Lower leg skin (tissue), 4 donors: ENCODE measurements around the gene KLF5. TPM values are rescaled to one million over a fixed set of nuclear protein-coding genes. Genes with fewer than 3 reads are reported as not detected.

Experiments
- DNase-seq, 2 donors: peaks; one replicate each; pipeline ENCODE4 v3.0.0-alpha.2; 2019; ENCODE audit warnings: low spot score in 2 of 2
- H3K4me3 ChIP-seq: fragments of 200-600 bp; sonication (generic); 2 replicates; pipeline ENCODE4 v1.5.1; 2017; ENCODE audit warnings: mild to moderate bottlenecking, low read depth; ENCODE audit not compliant: poor library complexity, severe bottlenecking
- CTCF ChIP-seq, 3 donors: fragments of 450-650 bp; IDR thresholded peaks; one replicate each; pipeline ENCODE4 v1.5.1; 2016; ENCODE audit warnings: antibody characterized with exemption in 3 of 3, mild to moderate bottlenecking in 3 of 3, moderate library complexity in 2 of 3
- POLR2A ChIP-seq, 2 donors: fragments of 450-650 bp; IDR thresholded peaks; one replicate each; pipeline ENCODE4 v1.6.1; 2016 to 2017; ENCODE audit warnings: antibody characterized with exemption in 2 of 2, mild to moderate bottlenecking in 1 of 2, moderate library complexity in 1 of 2
- WGBS, 2 donors: methylation state at CpG; one replicate each; pipeline ENCODE4 v1.1.5; 2018; 5-methylcytosine and 5-hydroxymethylcytosine counted together
- intact Hi-C: fragments of 100-400 bp; cut with DNase I; formaldehyde crosslinking; loops from one replicate; pipeline ENCODE4 v1.15.0; 2023; ENCODE audit warnings: low total_unique reads
- total RNA-seq, 4 donors: library from RNA; depleted of rRNA; stranded (reverse); fragments of >200 nt; gene quantifications; one replicate each; pipeline ENCODE4 v1.1.0, GENCODE V29; 2016

The KLF5 gene
- total RNA-seq, 4 donors from 2014 or later: 244 to 544 (median 359) TPM

GRCh38 chr13:73109288-73109899 is 50.6 kb downstream of the KLF5 start:
- 92 to 93% methylated on average over 11 of the region's 11 CpGs for WGBS, 2 donors
- intact Hi-C loops: no loop called here
- H3K4me3 ChIP-seq: no peak overlapping the region
- no peak for DNase-seq
- no peak for TF ChIP-seq CTCF (IDR thresholded peaks at IDR 0.05)
- no peak for TF ChIP-seq POLR2A (IDR thresholded peaks at IDR 0.05)

- no peak for DNase-seq
- no peak overlapping the region for H3K4me3 ChIP-seq
- no peak for TF ChIP-seq POLR2A (IDR thresholded peaks at IDR 0.05)
- 85 to 88% methylated on average over 3 of the region's 3 CpGs for WGBS, 2 donors
- intact Hi-C loops: no loop called here
Measured at GRCh38 chr13:73109969-73110368, 51.2 kb downstream of the KLF5 start.

GRCh38 chr13:73110814-73111213 is 52.0 kb downstream of the KLF5 start:
- intact Hi-C loops: no loop called here
- no peak overlapping the region for H3K4me3 ChIP-seq
- 67 to 76% methylated on average over 5 of the region's 5 CpGs for WGBS, 2 donors
- TF ChIP-seq CTCF (IDR thresholded peaks at IDR 0.05) (no peak), POLR2A (IDR thresholded peaks at IDR 0.05) (no peak)
- DNase-seq: no peak

GRCh38 chr13:73111331-73111730 is 52.5 kb downstream of the KLF5 start:
- no peak for DNase-seq
- WGBS, 2 donors: 70 to 74% methylated on average over 3 of the region's 3 CpGs
- intact Hi-C loops: no loop called here
- no peak overlapping the region for H3K4me3 ChIP-seq
- TF ChIP-seq POLR2A (IDR thresholded peaks at IDR 0.05) (no peak), CTCF (IDR thresholded peaks at IDR 0.05) (no peak)

- TF ChIP-seq CTCF (IDR thresholded peaks at IDR 0.05) (no peak), POLR2A (IDR thresholded peaks at IDR 0.05) (no peak)
- no peak overlapping the region for H3K4me3 ChIP-seq
- intact Hi-C loops: no loop called here
- 91 to 92% methylated on average over 3 of the region's 3 CpGs for WGBS, 2 donors
- no peak for DNase-seq
Measured at GRCh38 chr13:73119612-73120011, 60.8 kb downstream of the KLF5 start.
